ENCODE results near the gene BOLA1. TPM values are rescaled to one million over a fixed set of nuclear protein-coding genes. Genes with fewer than 3 reads are reported as not detected.
A peak's percentile ranks its signal among the peaks of the same experiment; 100 is the strongest.
"Not testable (repeated sequence)": the region's sequence is repeated elsewhere in the genome, so short reads cannot be mapped to it uniquely, and the experiment has no call there.

BOLA1 gene
- polyA plus RNA-seq, 4 donors = 19.7 to 28.1 (median 21.7) TPM

DNA sequence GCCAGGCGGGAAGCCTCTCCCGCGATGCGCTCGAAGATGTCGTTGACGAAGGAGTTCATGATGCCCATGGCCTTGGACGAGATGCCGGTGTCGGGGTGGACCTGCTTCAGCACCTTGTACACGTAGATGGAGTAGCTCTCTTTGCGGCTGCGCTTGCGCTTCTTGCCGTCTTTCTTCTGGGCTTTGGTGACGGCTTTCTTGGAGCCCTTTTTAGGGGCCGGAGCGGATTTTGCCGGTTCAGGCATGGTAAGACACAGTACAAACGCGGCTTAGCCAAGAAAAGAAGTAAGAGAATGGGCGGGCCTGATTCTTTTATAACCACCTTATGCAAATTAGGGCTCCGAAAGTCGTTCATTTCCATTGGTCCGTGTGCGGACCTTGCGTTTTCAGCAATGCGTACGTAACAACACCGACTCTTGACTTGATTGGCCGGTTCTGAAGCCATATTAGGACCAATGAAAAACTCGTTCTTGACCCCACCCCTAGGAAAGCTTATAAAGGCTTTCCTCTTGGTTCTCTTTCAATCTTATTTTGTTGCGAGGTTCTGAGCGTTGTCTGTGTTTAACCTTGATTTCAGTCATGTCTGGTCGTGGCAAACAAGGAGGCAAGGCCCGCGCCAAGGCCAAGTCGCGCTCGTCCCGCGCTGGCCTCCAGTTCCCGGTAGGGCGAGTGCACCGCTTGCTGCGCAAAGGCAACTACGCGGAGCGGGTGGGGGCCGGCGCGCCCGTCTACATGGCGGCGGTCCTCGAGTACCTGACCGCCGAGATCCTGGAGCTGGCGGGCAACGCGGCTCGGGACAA lies 12.8 kb upstream of the BOLA1 start:
- DNase-seq (ENCODE audit: low read depth in 4 of 4, low spot score in 3 of 4) = peak; percentile 98 to 99 (median 98)

DNA sequence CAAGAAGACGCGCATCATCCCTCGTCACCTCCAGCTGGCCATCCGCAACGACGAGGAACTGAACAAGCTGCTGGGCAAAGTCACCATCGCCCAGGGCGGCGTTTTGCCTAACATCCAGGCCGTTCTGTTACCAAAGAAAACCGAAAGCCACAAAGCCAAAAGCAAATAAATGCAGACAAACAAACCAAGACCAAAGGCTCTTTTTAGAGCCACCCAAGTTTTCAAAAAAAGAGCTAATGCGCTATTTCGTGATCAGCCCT lies 12.2 kb upstream of the BOLA1 start:
- DNase-seq (ENCODE audit: low read depth in 4 of 4, low spot score in 3 of 4) = not testable (repeated sequence)

DNA sequence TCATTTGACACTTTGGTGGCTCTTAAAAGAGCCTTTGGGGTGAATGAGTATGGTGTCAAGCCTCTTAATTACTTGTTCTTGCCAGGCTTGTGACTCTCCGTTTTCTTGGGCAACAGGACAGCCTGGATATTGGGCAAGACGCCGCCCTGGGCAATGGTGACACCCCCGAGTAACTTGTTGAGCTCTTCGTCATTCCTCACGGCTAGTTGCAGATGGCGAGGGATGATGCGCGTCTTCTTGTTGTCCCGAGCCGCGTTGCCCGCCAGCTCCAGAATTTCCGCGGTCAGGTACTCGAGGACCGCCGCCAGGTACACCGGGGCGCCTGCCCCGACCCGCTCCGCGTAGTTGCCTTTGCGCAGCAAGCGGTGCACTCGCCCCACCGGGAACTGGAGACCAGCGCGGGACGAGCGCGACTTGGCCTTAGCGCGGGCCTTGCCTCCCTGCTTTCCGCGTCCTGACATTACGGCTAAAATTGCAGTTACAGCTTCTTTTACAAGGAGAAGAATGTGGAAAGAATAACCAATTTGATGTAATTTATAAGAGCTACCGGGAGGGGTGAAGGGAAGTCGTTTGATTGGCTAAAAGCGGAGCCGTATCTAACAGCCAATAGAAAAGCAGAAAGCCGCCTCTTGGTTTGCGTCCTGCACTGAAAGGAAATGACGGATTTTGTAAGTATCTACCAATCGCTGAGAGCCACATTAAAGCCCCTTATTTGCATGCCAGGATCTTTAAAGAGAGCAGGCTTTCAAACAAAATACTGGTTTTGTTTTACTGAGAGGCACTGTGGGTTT lies 11.7 kb upstream of the BOLA1 start:
- peak; percentile 81 to 97 (median 94) for DNase-seq (ENCODE audit: low read depth in 4 of 4, low spot score in 3 of 4)

DNA sequence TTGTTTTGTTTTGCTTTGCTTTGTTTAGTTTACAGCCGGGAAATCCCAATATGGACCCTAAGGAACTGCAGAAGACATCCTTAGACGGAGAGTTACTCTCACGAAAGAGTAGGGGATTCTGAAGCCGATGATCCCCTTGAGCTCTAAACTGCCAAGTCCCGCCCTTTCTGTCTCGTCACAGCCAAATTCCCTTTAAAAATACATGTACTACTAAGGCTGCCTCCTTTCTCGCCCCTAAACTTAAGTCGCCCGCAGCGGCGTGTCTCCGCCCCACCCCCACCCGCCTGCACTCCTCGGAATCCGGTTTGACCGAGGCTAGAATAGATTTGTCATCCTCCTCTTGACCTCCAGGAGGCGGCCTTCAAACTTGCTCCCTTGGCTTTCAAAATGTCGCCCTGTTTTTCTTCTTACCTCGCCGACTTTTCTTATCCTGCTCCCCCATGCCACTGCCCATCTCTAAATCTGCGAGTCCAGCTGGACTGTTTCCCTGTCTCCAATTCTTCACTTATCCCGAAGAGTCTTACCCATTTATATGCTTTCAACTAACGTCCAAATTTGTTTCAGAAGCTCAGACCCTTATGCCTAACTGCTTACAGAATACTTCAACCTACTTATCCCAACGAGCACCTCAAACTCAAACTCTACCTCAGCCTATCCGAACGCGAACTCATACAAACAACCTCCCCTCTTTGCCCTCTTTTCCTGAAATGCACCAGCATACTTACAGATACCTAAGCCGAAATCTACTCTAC lies 10.9 kb upstream of the BOLA1 start:
- DNase-seq (ENCODE audit: low read depth in 4 of 4, low spot score in 3 of 4) = peak; percentile 80 to 90 (median 86)

DNA sequence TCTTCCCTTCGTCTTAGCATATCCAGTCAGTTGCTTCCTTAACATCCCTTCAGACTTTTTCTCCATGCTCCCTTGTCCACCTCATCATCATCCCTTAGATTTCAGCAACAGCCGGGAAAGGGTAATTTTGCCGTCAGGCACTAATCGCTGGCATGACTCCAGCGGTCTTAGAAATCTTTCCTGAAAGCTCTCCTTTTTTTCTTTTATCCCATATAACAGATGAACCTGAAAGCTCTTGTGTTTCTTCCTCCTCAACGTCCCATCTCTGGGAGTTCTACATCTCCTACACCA lies 10.4 kb upstream of the BOLA1 start:
- peak in 2 of 4 donors; percentile 36 to 38 for DNase-seq (ENCODE audit: low read depth in 4 of 4, low spot score in 3 of 4)

DNA sequence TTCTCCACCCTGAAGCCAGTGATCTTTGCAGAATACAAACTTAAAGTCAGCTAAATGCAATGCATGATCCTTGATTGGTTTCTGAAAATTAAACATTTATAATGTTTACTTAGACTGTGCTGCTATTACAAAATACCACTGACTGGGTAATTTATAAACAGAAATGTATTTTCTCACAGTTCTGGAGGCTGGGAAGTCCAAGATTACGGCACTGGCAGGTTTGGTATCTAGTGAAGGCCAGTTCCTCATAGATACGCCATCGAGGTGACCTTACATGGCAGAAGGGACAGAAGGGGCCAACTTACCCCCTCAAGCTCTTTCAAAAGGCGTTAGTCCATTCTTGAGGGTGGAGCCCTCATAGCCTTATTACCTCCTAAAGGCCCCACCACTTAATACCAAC lies 2.8 kb upstream of the BOLA1 start:
- DNase-seq (ENCODE audit: low read depth in 4 of 4, low spot score in 3 of 4) = no peak

DNA sequence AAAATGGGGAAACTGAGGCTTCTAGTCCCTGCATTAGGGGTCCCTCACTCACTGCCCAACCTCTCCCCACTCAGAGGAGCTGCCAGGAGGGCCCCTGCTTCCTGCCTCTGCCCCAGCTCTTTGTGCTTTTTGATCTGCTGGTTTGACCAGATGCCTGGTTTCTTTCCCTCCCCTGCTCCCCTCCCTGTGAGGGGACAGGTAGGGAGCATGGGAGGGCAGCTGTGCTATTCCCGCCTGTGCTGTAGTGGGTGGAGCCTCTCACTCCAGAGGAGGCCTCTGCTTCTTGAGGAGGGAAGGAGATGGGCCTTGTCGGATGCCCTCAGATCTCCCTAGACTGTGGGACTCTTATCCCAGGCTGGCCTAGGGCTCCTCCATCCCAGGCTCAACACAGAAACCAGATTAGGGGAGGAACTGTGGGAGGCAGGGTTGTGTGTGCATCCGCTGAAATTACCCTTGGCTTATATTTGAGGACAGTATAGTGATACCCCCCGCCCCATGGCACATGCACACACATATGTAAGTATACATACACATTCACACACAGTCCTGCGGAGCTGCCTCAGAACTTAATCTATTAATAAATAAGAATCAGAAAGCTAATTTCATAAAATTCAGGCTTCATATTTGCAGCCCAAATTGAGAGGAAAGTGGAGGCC lies 4.6 kb downstream of the BOLA1 start:
- DNase-seq (ENCODE audit: low read depth in 4 of 4, low spot score in 3 of 4) = no peak

DNA sequence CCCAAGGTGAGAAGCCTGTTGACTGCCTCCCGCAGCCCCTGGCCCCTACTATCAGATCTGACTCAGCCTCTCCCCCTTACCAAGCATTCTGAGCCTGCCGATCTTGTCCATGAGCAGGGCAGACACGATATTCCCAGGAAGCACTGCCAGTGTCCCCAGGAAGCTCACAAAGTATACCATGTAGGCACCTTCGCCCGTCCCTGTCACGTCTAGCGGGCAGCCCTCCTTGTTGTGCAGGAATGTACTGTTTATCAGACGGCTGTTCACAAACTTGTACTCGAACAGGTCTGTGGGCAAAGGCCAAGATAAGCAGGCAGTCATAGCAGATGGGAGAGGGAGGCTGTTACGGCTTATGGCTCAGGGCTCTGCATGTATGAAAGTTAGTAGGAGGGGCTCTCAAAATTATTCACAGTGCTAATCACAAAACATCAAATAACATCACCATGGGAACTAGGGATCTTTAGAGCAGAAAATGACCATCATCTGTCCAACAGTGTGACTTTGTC lies 7.3 kb downstream of the BOLA1 start:
- DNase-seq (ENCODE audit: low read depth in 4 of 4, low spot score in 3 of 4) = no peak

DNA sequence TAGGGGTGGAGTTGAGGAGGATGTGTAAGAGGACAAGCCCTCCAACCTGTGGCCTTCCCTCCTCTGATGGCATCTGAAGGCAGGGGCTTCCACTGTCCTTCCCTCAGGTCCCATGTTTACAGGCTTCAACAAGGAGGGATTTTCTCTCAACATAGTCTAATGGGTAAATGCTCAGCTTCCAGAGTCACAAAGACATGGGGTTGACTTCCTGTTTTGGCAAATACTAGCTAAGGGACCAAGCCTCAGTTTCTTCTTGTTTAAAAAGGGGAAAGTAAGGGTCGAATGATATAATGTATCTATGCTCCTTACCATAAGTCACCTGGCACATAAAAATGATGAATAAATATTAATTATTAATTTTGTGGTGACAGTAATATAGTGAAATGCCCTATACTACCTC lies 15.2 kb downstream of the BOLA1 start:
- no peak for DNase-seq (ENCODE audit: low read depth in 4 of 4, low spot score in 3 of 4)

DNA sequence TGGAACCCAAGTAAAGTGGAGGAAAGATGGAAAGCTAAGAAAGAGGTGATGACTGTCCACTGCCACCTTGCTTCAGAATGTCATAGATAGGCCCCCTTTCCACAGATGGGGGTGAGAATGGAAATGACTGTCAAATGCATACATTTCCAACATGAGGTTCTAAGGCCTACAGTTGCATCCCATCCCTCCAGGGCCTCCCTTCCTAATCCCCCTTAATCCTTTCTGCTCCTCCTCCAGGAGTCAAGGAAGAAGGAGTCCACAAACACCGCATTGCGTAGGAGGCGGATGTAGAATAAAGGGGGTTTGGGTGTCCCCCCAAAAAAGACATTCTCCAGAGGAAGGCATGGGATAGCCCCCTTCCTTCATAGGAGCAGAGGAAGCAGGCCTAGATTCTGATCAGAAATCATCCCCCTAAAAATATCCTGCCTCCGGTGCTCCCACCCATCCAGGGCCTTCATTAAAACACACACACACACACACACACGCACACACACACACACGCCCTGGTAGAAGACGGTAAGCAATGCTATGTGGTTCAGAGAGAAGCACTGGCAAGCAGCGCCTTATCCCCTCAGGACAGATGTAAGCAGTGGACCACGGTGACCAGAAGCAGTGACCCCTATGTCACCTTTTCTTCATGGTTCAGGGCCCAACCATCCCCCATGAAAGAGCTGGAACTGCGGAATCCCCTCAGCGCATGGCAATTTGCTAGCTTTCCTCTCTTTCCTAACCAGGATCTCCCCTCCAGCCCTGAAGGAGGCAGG lies 16.2 kb downstream of the BOLA1 start:
- no peak for DNase-seq (ENCODE audit: low read depth in 4 of 4, low spot score in 3 of 4)

DNA sequence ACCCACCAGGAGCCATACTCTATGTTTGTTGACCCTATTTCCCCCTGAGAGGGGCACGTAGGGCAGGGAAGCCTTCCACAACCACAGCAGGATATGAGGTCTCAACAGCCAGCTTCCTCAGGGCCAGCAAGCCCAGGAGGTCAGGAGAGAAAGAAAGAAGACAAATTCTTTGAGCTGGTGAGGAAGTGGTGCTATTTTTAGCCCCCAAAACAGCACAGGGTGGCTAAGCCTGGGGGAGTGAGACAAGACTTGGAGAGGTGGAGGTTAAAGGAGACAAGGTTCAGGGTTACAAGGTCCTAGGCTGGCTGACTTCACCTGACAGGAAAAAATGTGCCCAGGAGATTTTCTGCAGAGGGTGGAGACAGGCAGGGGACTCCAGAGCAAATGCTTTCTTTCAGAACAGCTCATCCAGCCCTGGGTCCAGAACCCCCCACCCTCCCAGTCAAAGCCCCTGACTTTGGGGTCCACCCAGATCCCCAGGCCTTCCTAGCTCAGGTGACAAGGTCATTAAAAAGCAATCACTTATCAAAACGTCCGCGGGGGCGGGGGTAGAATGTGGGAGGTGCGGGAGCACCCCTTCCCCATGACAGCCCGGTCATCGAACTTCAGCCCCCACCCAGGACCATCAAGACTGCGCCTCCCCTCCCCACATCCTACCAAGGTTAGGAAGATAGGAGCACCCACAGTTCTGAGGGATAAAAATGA lies 17.0 kb downstream of the BOLA1 start:
- no peak for DNase-seq (ENCODE audit: low read depth in 4 of 4, low spot score in 3 of 4)

DNA sequence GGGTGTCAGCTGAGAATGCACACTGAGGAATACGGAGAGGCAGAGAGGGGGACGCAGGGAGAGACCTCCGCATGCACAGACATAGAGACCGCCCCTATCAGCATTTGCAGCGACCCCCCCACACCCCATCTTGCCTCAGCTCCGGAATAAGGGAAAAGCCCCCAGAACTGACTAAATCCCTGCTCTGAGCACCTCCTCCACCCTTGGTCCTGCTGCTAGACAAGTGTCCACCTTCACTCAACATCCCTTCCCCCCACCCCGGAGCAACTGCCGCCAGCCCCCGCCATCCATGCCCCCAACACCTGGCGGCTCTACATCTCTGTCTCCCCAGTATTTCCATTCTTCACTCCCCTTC lies 17.5 kb downstream of the BOLA1 start:
- no peak for DNase-seq (ENCODE audit: low read depth in 4 of 4, low spot score in 3 of 4)

DNA sequence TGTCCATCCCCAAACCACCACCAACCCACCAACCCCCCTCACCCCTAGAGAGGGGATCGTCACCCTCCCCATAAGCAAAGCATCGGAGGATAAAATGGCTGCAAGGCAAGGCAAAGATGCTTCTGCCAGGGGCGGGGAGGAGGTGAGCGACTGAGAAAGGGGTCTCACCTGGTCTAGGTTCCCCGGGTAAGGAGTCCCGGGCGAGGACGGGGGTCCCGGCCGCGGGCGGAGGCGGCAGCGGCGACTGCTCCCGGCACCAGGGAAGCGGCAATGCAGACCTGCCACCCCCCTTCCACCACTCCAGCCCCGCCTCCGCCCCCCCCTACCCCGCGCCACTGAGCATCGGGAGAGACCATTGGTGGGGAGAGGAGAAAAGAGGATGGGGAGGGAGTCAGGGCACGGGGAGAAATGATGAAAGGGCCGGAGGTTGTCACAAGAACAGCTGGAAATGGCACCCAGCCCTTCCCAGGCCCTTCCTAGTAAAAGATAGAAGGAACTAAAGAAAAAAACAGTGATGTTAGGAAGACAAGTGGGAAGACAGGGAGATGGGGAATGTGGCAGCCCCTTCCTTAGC lies 18.3 kb downstream of the BOLA1 start, which contains the start of gene SV2A:
SV2A (minus strand) TSS at position 274 of the 574 bp plus-strand sequence. CDS start 4,004 bp downstream, outside the sequence.
- no peak for DNase-seq (ENCODE audit: low read depth in 4 of 4, low spot score in 3 of 4)

DNA sequence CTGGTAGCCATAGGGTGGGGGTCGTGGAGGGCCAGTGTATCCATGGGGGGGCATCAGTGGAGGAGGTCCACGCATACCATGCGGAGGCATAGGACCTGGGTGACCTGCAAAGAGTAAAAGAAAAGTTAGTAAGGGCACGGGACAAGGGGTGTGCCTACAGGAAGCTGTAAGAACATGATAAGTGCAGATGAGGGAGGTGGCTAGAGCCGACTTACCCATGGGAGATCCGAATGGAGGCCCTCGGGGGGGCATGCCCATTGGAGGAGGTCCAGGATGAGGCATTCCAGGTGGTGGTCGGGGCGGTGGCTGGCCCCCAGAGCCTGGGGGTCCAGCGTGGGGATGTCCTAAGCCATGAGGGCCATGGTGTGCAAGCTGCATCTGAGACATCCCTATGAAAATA lies 24.3 kb downstream of the BOLA1 start:
- no peak for DNase-seq (ENCODE audit: low read depth in 4 of 4, low spot score in 3 of 4)

DNA sequence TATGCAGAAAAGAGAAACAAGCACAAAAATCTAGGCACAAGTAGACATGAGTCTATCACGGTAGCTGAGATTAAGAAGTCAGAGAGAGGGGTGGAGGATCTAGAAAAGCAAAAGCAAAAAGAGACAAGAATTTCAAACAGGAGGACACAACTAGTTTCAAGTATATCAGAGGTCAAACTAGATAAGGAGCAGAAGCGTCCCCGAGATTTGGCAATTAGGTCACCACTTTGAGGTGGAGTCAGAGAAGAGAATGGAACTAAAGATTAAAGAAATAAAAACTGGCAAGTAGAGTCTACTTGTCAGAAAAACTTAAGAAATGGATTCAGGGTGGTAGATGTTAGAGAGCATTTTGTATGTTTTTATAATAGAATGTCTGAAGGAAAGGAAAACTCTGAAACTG lies 26.0 kb downstream of the BOLA1 start:
- DNase-seq (ENCODE audit: low read depth in 4 of 4, low spot score in 3 of 4) = no peak

DNA sequence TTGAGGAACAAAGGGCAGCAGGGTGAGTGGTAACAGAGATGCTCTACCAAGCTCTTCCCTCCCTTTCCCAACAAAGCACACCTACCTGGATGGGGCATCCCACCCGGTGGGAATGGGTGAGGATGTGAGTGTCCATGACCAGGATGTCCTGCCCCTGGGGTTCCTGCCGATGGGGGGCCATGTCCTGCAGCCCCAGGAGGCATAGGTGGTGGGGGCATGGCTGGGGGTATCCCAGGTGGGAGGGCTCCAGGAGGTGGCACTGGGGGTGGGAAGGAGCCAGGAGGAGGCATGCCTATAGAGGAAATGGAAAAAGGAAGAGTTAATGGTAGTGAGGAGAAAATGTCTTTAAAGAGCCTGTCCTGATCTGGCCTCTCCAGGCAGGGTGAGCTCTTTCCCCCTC lies 26.4 kb downstream of the BOLA1 start:
- DNase-seq (ENCODE audit: low read depth in 4 of 4, low spot score in 3 of 4) = no peak

DNA sequence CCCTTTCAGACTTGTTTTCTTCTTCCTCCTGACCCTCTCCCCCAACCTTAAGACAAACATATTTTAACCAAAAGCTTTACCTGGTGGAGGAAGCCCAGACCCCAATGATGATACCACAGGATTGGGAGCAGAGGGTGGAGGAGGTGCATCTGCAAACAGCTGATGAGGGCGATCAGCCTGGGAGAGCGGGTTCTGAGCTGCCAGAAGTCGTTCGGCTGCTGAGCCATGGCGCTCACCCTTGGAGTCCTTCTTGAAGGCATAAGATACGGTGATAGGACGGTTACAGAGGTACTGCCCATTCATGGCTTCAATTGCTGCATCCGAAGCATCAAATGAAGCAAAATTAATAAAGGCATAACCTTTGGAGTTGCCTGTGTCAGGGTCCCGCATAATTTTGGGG lies 26.9 kb downstream of the BOLA1 start:
- no peak for DNase-seq (ENCODE audit: low read depth in 4 of 4, low spot score in 3 of 4)

DNA sequence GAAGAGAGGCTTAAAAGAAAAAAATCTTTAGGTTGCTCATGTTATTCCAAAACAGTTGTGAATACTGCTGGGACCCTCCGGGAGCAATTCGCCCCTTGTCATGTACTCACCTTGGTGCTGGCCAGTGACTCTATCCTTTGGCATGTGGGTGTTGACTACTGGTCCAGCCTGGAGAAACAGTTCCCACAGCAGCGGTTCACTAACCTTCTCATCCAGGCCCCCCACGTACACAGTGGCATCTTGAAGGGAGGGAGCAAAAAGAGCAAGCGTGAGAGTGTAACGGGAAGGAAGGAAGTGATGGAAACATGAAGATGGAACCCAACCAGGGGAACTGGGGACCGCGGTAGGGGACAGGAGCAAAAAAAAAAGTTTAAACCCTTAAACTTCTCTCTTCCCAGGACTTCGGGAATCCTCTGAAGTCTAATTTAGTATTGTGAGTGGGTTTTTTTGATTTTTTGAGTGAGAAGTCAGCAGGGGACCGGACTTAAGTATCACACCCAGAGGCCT lies 27.7 kb downstream of the BOLA1 start:
- no peak for DNase-seq (ENCODE audit: low read depth in 4 of 4, low spot score in 3 of 4)
